Stomach (tissue), 9 donors: ENCODE results near the gene IGFL3. TPM values are rescaled to one million over a fixed set of nuclear protein-coding genes. Genes with fewer than 3 reads are reported as not detected.

Experiments
- DNase-seq, 2 donors: peaks; one replicate each; pipeline versions ENCODE4 v3.0.0 to v3.0.0-alpha.2; 2013 to 2019
- H3K27ac ChIP-seq, 5 donors: fragments of 200-600 bp in 4 of 5; sonication (generic) in 4 of 5; one replicate each; pipeline ENCODE4 v1.5.1; 2013 to 2019; ENCODE audit warnings: mild to moderate bottlenecking in 1 of 5, moderate library complexity in 1 of 5
- H3K27me3 ChIP-seq, 3 donors: fragments of 200-600 bp; sonication (generic); one replicate each; pipeline ENCODE4 v1.5.1; 2017 to 2019; ENCODE audit warnings: mixed run types in 1 of 3
- H3K36me3 ChIP-seq, 4 donors: fragments of 200-600 bp; sonication (generic); 1 replicate in 3 of 4; 2 replicates in 1 of 4; pipeline ENCODE4 v1.5.1; 2016 to 2019
- H3K4me1 ChIP-seq, 4 donors: fragments of 200-600 bp; sonication (generic); one replicate each; pipeline ENCODE4 v1.5.1; 2016 to 2019
- H3K4me3 ChIP-seq, 4 donors: fragments of 200-600 bp; sonication (generic) in 3 of 4; one replicate each; pipeline ENCODE4 v1.5.1; 2016 to 2019; ENCODE audit warnings: mild to moderate bottlenecking in 1 of 4
- H3K9me3 ChIP-seq, 4 donors: fragments of 200-600 bp; sonication (generic); one replicate each; pipeline ENCODE4 v1.5.1; 2016 to 2019
- EP300 ChIP-seq: sonication (generic); formaldehyde crosslinking; IDR thresholded peaks from one replicate; pipeline ENCODE4 v1.6.1; 2017; ENCODE audit warnings: antibody characterized with exemption
- POLR2A ChIP-seq, 4 donors: fragments of 450-650 bp; IDR thresholded peaks; one replicate each; pipeline ENCODE4 v1.6.1; 2016; ENCODE audit warnings: antibody characterized with exemption in 4 of 4, control low read depth in 2 of 4, mild to moderate bottlenecking in 1 of 4, moderate library complexity in 1 of 4
- POLR2AphosphoS5 ChIP-seq, 3 donors: sonication (generic); formaldehyde crosslinking; IDR thresholded peaks; one replicate each; pipeline ENCODE4 v1.6.1; 2016; ENCODE audit warnings: antibody characterized with exemption in 3 of 3
- WGBS, 5 donors: extraction: QIAGEN DNeasy Blood & Tissue Kit in 3 of 5; methylation state at CpG; one replicate each; pipeline versions ENCODE4 v1.1.5 to v1.1.7; 2013 to 2018; 5-methylcytosine and 5-hydroxymethylcytosine counted together
- intact Hi-C: fragments of 100-400 bp; cut with DNase I; formaldehyde crosslinking; loops from one replicate; pipeline ENCODE4 v1.15.1; 2023; ENCODE audit warnings: low total_unique reads
- polyA plus RNA-seq, 3 donors: library from polyadenylated mRNA; stranded (reverse); fragments of 200-250 nt; gene quantifications; one replicate each; pipeline ENCODE4 v1.2.3, GENCODE V29; 2013
- total RNA-seq, 5 donors: library from RNA; depleted of rRNA; stranded (reverse); fragments of >200 nt; gene quantifications; one replicate each; pipeline versions ENCODE4 v1.1.0 to v1.2.3, GENCODE V29; 2014 to 2016
- TF ChIP-seq, protein P1 (sequence below), 7 experiments: fragments of 450-650 bp in 4 of 7; fragments of 200-600 bp in 3 of 7; sonication (generic) in 3 of 7; IDR thresholded peaks; one replicate each; pipeline ENCODE4 v1.5.1; 2016 to 2019; ENCODE audit warnings: antibody characterized with exemption in 7 of 7, control low read depth in 2 of 7, mild to moderate bottlenecking in 1 of 7
- donor health status: healthy with polysubstance abuse.
- donor health status: Bipolar disorder and iron deficiency.
- donor health status: healthy.

Gene IGFL3
- total and polyA plus RNA-seq, 8 donors: not detected

- Histone ChIP-seq H3K9me3 (peaks cover 0 to 7% (median 2%) of the 10 kb centered on the region in 4 donors), H3K4me3 (no peak overlapping the region), H3K27me3 (peaks cover 8 to 94% (median 52%) of the 10 kb centered on the region in 3 donors), H3K4me1 (peaks cover 6 to 11% (median 9%) of the 10 kb centered on the region in 4 donors), H3K27ac (no peak overlapping the region), H3K36me3 (no peaks in the 10 kb centered on the region)
- DNase-seq: no peak
- TF ChIP-seq, protein P1, sequence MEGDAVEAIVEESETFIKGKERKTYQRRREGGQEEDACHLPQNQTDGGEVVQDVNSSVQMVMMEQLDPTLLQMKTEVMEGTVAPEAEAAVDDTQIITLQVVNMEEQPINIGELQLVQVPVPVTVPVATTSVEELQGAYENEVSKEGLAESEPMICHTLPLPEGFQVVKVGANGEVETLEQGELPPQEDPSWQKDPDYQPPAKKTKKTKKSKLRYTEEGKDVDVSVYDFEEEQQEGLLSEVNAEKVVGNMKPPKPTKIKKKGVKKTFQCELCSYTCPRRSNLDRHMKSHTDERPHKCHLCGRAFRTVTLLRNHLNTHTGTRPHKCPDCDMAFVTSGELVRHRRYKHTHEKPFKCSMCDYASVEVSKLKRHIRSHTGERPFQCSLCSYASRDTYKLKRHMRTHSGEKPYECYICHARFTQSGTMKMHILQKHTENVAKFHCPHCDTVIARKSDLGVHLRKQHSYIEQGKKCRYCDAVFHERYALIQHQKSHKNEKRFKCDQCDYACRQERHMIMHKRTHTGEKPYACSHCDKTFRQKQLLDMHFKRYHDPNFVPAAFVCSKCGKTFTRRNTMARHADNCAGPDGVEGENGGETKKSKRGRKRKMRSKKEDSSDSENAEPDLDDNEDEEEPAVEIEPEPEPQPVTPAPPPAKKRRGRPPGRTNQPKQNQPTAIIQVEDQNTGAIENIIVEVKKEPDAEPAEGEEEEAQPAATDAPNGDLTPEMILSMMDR (IDR thresholded peaks at IDR 0.05): no peak
- TF ChIP-seq POLR2AphosphoS5 (IDR thresholded peaks at IDR 0.05) (no peak), POLR2A (IDR thresholded peaks at IDR 0.05) (no peak), EP300 (no peak)
- WGBS, 5 donors: 31 to 40% (median 38%) methylated on average over 9 of the region's 9 CpGs
- intact Hi-C loops: no loop called here
Measured at GRCh38 chr19:46076031-46076880, 48.2 kb downstream of the IGFL3 start.

DNA sequence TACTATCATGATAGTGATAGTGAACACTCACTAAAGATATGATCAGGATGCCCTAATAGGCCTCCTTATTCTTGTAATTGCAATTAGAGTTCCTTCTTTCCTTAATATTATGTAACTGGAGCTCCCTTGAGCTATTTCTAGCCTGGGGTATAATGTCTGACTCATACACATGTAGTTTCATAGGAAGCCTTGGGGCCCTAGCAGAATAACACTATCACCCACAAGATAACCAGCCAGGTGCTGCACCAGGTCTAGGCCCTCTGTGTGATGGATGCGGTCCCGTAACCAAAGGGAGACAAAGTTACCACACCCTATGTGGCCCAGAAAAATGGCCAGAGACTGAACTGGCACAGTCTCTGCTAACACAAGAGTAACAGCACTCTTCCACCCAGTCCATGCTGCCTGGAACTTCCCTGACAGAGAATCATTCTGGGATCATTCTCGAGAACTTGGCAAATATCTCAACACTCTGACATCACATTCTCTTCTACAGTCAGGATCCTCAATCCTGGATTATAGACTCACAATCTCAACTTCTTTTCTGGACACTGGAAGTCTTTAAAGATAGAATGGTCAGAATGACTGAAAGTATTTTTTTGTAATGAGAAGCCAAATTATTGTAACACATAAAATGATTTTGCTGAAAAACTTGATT is 51.1 kb downstream of the IGFL3 start:
- H3K4me3 ChIP-seq: no peak overlapping the region
- peaks cover 0 to 2% (median 0%) of the 10 kb centered on the region in 4 donors for H3K9me3 ChIP-seq
- H3K27ac ChIP-seq: no peak overlapping the region
- WGBS, 5 donors: 78 to 87% (median 81%) methylated on average over 3 of the region's 3 CpGs
- intact Hi-C loops: no loop called here
- H3K27me3 ChIP-seq: peaks cover 8 to 91% (median 47%) of the 10 kb centered on the region in 3 donors
- no peak for TF ChIP-seq POLR2AphosphoS5 (IDR thresholded peaks at IDR 0.05)
- no peak for TF ChIP-seq POLR2A (IDR thresholded peaks at IDR 0.05)
- TF ChIP-seq EP300: no peak
- TF ChIP-seq, protein P1 (IDR thresholded peaks at IDR 0.05): no peak
- no peaks in the 10 kb centered on the region for H3K36me3 ChIP-seq
- DNase-seq: no peak
- H3K4me1 ChIP-seq: peaks cover 6 to 17% (median 9%) of the 10 kb centered on the region in 4 donors

Other genes starting within 250 kb of the IGFL3 start
- 10 to 100 TPM in 4 of 5 donors, not detected in 1; 13.4 to 75.9 (median 24.1) TPM for gene IRF2BP1, start 238.5 kb downstream of the IGFL3 start, total RNA-seq
- gene IRF2BP1, start 238.5 kb downstream of the IGFL3 start, polyA plus RNA-seq: 10 to 100 TPM; 11.5 to 12.8 (median 12.8) TPM
- gene MYPOP, start 222.1 kb downstream of the IGFL3 start, total RNA-seq: 10 to 100 TPM in 1 of 5 donors, 1 to 10 TPM in 1, under 1 TPM in 3; 0.58 to 12.2 (median 0.73) TPM
- gene MYPOP, start 222.1 kb downstream of the IGFL3 start, polyA plus RNA-seq: 1 to 10 TPM; 4.2 to 5.0 (median 5.0) TPM
- not detected for gene NANOS2, start 209.9 kb downstream of the IGFL3 start, total RNA-seq
- gene NANOS2, start 209.9 kb downstream of the IGFL3 start, polyA plus RNA-seq: not detected
- gene NOVA2, start 150.8 kb downstream of the IGFL3 start, total RNA-seq: 1 to 10 TPM in 2 of 5 donors, under 1 TPM in 1, not detected in 2; 0.45 to 1.8 (median 1.2) TPM
- gene NOVA2, start 150.8 kb downstream of the IGFL3 start, polyA plus RNA-seq: 10 to 100 TPM in 1 of 3 donors, 1 to 10 TPM in 1, under 1 TPM in 1; 0.38 to 10.7 (median 1.4) TPM
- gene CCDC61, start 129.2 kb downstream of the IGFL3 start, total RNA-seq: 10 to 100 TPM in 3 of 5 donors, 1 to 10 TPM in 2; 2.4 to 38.8 (median 14.5) TPM
- gene CCDC61, start 129.2 kb downstream of the IGFL3 start, polyA plus RNA-seq: 10 to 100 TPM; 10.7 to 17.9 (median 12.0) TPM
- not detected for gene PGLYRP1, start 101.6 kb downstream of the IGFL3 start, total RNA-seq
- gene PGLYRP1, start 101.6 kb downstream of the IGFL3 start, polyA plus RNA-seq: 1 to 10 TPM in 1 of 3 donors, under 1 TPM in 1, not detected in 1; 0.56 to 3.5 TPM
- gene IGFL4, start 83.7 kb downstream of the IGFL3 start, total RNA-seq: not detected
- gene IGFL4, start 83.7 kb downstream of the IGFL3 start, polyA plus RNA-seq: under 1 TPM in 1 of 3 donors, not detected in 2; 0.15 TPM
- not detected for gene IGFL2, start 23.6 kb upstream of the IGFL3 start, total RNA-seq
- under 1 TPM in 1 of 3 donors, not detected in 2; 0.45 TPM for gene IGFL2, start 23.6 kb upstream of the IGFL3 start, polyA plus RNA-seq
- gene IGFL1, start 105.1 kb upstream of the IGFL3 start, total RNA-seq: not detected
- gene IGFL1, start 105.1 kb upstream of the IGFL3 start, polyA plus RNA-seq: under 1 TPM in 2 of 3 donors, not detected in 1; 0.50 to 0.88 TPM
- 100 to 1,000 TPM in 4 of 5 donors, 10 to 100 TPM in 1; 83.2 to 235 (median 144) TPM for gene HIF3A, start 172.4 kb upstream of the IGFL3 start, total RNA-seq
- gene HIF3A, start 172.4 kb upstream of the IGFL3 start, polyA plus RNA-seq: 10 to 100 TPM; 17.6 to 22.0 (median 20.5) TPM
- gene PPP5C, start 222.4 kb upstream of the IGFL3 start, total RNA-seq: 100 to 1,000 TPM in 1 of 5 donors, 10 to 100 TPM in 4; 54.5 to 124 (median 82.0) TPM
- 10 to 100 TPM; 29.6 to 39.3 (median 35.4) TPM for gene PPP5C, start 222.4 kb upstream of the IGFL3 start, polyA plus RNA-seq